LNCaP clone FGC (cell line): Measurements from ENCODE around the gene MYORG.

ENCODE experiments used
- DNase-seq: peaks from one replicate; pipeline ENCODE4 v3.0.0-alpha.2; 2011; ENCODE audit warnings: low read depth
- H3K4me3 ChIP-seq: 2 replicates; pipeline ENCODE4 v1.5.1; 2011; ENCODE audit warnings: mild to moderate bottlenecking, low read depth, low read length, control low read depth
- TF ChIP-seq, protein P1 (sequence below): IDR thresholded peaks from 2 replicates; pipeline ENCODE4 v1.5.1; 2012; ENCODE audit warnings: mild to moderate bottlenecking; ENCODE audit not compliant: control insufficient read depth, insufficient read depth; ENCODE audit errors: extremely low read depth

MYORG gene

DNA sequence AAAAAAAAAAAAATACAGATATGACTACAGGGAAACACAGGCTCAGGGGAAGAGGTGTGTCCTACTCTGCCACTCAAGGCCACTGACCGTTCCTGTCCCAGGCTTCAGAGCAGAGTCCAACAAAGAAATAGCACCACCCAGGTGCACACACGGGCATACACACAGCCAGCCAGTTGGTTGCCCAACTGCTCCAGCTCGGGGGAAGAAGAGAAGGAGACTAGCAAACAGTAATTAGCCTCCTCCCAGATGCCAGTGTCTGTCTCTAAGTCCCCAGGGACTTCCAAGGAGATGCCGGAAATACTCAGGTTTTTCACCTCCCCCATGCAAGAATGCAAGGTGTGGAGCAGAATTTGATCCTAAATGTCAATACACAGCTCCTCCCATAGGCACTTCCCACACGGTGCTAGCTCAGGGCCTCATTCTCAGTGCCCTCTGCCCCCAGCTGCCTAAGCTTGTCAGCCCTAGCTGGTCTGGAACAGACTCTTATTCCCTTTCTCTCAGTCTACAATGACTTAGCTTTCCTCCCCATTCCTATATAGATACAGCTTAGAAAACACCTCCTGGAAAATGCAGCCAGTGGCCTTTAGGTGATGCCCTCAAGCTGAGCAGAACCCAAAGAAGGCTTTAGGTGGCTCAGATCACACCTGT is 1.7 kb downstream of the MYORG start:
- no peak for DNase-seq
- TF ChIP-seq, protein P1, sequence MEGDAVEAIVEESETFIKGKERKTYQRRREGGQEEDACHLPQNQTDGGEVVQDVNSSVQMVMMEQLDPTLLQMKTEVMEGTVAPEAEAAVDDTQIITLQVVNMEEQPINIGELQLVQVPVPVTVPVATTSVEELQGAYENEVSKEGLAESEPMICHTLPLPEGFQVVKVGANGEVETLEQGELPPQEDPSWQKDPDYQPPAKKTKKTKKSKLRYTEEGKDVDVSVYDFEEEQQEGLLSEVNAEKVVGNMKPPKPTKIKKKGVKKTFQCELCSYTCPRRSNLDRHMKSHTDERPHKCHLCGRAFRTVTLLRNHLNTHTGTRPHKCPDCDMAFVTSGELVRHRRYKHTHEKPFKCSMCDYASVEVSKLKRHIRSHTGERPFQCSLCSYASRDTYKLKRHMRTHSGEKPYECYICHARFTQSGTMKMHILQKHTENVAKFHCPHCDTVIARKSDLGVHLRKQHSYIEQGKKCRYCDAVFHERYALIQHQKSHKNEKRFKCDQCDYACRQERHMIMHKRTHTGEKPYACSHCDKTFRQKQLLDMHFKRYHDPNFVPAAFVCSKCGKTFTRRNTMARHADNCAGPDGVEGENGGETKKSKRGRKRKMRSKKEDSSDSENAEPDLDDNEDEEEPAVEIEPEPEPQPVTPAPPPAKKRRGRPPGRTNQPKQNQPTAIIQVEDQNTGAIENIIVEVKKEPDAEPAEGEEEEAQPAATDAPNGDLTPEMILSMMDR = no peak
- H3K4me3 ChIP-seq = no peak overlapping the region

DNA sequence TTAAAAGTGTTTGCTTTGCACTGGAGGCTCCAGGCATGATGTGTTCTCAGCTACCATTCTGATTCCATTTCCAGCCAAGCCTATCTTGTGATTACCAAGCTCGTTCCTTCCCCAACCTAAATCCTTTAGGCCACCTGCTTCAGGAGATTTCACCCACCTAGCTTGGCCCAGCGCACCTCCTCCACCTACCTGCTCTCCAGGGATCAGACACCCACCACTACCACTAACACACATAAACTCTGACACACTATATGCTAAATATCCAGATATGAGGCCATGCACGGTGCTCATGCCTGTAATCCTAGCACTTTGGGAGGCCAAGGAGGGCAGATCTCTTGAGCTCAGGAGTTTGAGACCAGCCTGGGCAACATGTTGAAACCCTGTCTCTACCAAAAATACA is 2.4 kb downstream of the MYORG start:
- TF ChIP-seq, protein P1 = no peak
- no peak for DNase-seq
- no peak overlapping the region for H3K4me3 ChIP-seq

DNA sequence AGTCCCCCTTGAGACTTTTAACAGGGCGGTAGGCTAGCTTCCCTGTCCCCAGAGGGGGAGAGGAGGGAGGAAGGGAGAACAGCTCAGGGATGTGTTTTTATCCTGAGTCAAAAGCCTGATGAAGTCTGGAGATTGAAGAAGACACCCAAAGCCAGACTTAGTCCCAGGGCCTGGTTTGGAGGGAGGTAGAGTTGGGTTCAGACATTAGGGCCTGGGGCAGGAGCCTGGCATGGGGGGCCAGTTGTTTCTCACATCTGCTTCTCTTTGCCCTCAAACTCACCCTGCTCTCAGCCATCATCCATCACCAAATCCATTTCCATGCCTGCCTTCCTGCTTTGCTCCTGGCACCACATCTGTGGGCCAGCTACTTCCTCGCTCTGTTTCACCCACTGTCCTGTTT is 2.9 kb downstream of the MYORG start:
- DNase-seq = no peak
- no peak overlapping the region for H3K4me3 ChIP-seq
- TF ChIP-seq, protein P1 = no peak

DNA sequence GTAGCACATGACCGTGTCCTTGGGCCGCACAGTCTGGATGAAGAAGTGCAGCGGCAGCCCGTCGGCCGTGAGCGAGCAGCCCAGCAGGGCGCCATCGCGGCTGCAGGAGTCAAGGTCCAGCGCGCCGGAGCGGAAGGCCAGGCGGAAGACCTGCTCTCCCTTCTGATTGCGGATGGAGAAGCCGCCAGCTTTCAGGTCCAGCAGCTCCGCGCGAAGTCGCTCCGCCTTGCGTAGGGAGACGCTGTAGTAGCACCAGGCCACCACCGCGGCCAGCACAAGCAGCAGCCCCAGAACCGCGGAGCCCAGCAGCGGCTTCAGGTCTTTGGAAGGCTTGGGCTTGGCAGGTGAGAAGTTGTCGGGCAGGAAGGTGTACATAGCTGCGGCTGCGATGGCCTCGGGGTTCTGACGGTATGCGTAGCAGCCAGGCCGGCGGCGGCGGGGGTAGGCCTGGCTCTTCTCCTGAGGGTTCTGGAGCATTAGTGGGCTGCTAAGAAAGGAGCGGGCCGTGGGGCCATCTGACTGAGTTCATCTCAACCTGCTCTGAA is 4.2 kb downstream of the MYORG start:
- TF ChIP-seq, protein P1 = no peak
- no peak for DNase-seq
- no peak overlapping the region for H3K4me3 ChIP-seq

DNA sequence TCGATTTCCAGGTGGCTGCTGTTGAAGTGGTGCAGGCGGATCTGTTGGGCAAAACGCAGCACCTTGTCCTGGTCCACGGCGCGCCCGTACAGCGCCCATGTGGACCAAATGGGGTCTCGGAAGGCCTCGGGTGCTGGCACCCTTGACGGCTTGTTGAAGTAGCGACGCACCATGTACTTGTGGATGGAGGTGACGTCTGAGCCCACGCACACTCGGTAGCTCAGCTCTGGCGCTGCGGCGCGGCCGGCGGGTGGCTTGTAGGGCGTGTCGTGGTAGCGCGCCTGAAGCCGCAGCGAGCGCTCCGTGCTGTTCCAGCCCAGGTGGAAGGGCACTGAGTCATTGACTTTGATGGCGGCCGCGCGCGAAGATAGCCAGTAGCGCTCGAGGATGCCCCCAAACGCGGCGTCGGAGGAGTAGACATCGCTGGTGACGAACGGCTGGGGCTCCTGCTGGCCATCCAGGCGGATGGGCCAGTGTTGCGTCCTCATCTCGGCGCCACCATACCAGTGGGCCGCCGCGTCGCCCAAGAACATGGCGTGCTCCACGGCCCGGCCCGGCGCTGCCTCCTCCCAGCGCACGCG is 4.7 kb downstream of the MYORG start:
- TF ChIP-seq, protein P1 = no peak
- DNase-seq = no peak

DNA sequence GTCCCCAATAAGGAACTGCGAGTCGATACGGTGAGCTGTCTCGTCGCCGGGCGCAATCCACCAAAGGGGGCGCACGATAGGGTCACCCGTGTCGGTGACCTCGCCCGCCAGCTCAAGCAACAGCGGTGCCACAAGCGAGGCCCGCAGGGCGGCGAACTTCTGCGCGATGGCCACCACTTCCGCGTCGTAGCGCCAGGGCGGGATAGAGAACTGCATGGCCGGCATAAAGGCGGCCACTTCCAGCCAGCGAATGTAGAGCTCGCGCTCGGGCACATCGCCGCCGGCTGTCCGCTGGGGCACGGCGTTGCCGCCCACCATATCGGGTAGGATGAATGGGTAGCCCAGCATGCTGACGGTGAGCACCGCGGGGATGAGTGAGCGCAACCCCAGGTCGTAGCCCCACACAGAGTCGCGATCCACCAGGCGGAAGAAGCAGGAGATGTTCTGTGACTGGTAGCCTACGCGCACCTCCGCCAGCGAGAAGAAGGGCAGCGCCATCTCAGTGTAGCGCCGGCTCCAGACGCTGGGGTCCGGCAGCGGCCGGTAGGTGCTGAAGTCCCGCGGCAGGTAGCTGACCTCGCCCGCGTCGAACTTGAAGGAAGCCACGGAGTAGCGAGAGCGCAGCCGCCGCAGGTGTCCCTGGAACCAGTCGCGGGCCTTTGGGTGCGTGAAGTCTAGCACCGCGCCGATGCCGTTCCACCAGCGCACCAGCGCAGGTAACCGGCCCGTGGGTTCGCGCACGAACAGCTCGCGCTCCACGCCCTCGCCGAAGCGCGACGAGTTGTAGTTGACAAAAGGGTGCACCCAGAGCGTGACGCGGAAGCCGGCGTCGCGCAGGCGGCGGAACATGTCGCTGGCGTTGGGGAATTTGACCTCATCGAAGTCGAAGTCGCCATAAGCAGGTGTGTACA is 5.5 kb downstream of the MYORG start:
- H3K4me3 ChIP-seq = no peak overlapping the region
- TF ChIP-seq, protein P1 = no peak
- DNase-seq = no peak

More for the DNA sequence above, 4.7 kb downstream of the MYORG start:
- no peak overlapping the region for H3K4me3 ChIP-seq
